ENCODE results near the gene PIGR. TPM values are rescaled to one million over a fixed set of nuclear protein-coding genes. Genes with fewer than 3 reads are reported as not detected.

The PIGR gene
- total RNA-seq, 1 donor from 2014 or later: not detected

- DNase-seq (ENCODE audit: low spot score): no peak
- Mint-ChIP-seq H3K36me3 (ENCODE audit: low read depth, unreplicated experiment) (no peaks in the 10 kb centered on the region), H3K27ac (ENCODE audit: unreplicated experiment) (no peak overlapping the region), H3K9me3 (ENCODE audit: unreplicated experiment) (no peaks in the 10 kb centered on the region), H3K4me1 (ENCODE audit: unreplicated experiment) (no peaks in the 10 kb centered on the region), H3K4me3 (ENCODE audit: unreplicated experiment) (no peak overlapping the region), H3K27me3 (ENCODE audit: unreplicated experiment) (peaks cover 2% of the 10 kb centered on the region)
- TF ChIP-seq CTCF (IDR thresholded peaks at IDR 0.05; ENCODE audit: unreplicated experiment): no peak
These were observed 14.6 kb downstream of the PIGR start for GRCh38 chr1:206931709-206932108.

- peaks cover 2% of the 10 kb centered on the region for H3K27me3 Mint-ChIP-seq (ENCODE audit: unreplicated experiment)
- H3K9me3 Mint-ChIP-seq (ENCODE audit: unreplicated experiment): no peaks in the 10 kb centered on the region
- H3K4me1 Mint-ChIP-seq (ENCODE audit: unreplicated experiment): no peaks in the 10 kb centered on the region
- H3K4me3 Mint-ChIP-seq (ENCODE audit: unreplicated experiment): no peak overlapping the region
- H3K27ac Mint-ChIP-seq (ENCODE audit: unreplicated experiment): no peak overlapping the region
- no peaks in the 10 kb centered on the region for H3K36me3 Mint-ChIP-seq (ENCODE audit: low read depth, unreplicated experiment)
- no peak for DNase-seq (ENCODE audit: low spot score)
- TF ChIP-seq CTCF (IDR thresholded peaks at IDR 0.05; ENCODE audit: unreplicated experiment): no peak
These were observed 16.0 kb downstream of the PIGR start for GRCh38 chr1:206930210-206930798.

GRCh38 chr1:206929524-206929923 is 16.7 kb downstream of the PIGR start:
- DNase-seq (ENCODE audit: low spot score): no peak
- peaks cover 2% of the 10 kb centered on the region for H3K27me3 Mint-ChIP-seq (ENCODE audit: unreplicated experiment)
- no peak for TF ChIP-seq CTCF (IDR thresholded peaks at IDR 0.05; ENCODE audit: unreplicated experiment)
- H3K9me3 Mint-ChIP-seq (ENCODE audit: unreplicated experiment): no peaks in the 10 kb centered on the region
- H3K36me3 Mint-ChIP-seq (ENCODE audit: low read depth, unreplicated experiment): no peaks in the 10 kb centered on the region
- H3K4me1 Mint-ChIP-seq (ENCODE audit: unreplicated experiment): no peaks in the 10 kb centered on the region
- H3K27ac Mint-ChIP-seq (ENCODE audit: unreplicated experiment): no peak overlapping the region
- H3K4me3 Mint-ChIP-seq (ENCODE audit: unreplicated experiment): no peak overlapping the region

- H3K36me3 Mint-ChIP-seq (ENCODE audit: low read depth, unreplicated experiment): no peaks in the 10 kb centered on the region
- DNase-seq (ENCODE audit: low spot score): no peak
- TF ChIP-seq CTCF (IDR thresholded peaks at IDR 0.05; ENCODE audit: unreplicated experiment): no peak
- H3K27me3 Mint-ChIP-seq (ENCODE audit: unreplicated experiment): no peaks in the 10 kb centered on the region
- peaks cover 2% of the 10 kb centered on the region for H3K4me1 Mint-ChIP-seq (ENCODE audit: unreplicated experiment)
- no peak overlapping the region for H3K4me3 Mint-ChIP-seq (ENCODE audit: unreplicated experiment)
- no peaks in the 10 kb centered on the region for H3K9me3 Mint-ChIP-seq (ENCODE audit: unreplicated experiment)
- H3K27ac Mint-ChIP-seq (ENCODE audit: unreplicated experiment): no peak overlapping the region
These were observed 20.0 kb downstream of the PIGR start for GRCh38 chr1:206926286-206926685.

GRCh38 chr1:206925106-206925736 is 21.0 kb downstream of the PIGR start:
- Mint-ChIP-seq H3K27ac (ENCODE audit: unreplicated experiment) (no peak overlapping the region), H3K27me3 (ENCODE audit: unreplicated experiment) (no peaks in the 10 kb centered on the region), H3K9me3 (ENCODE audit: unreplicated experiment) (no peaks in the 10 kb centered on the region), H3K36me3 (ENCODE audit: low read depth, unreplicated experiment) (no peaks in the 10 kb centered on the region), H3K4me3 (ENCODE audit: unreplicated experiment) (no peak overlapping the region), H3K4me1 (ENCODE audit: unreplicated experiment) (peaks cover 10% of the 10 kb centered on the region)
- no peak for DNase-seq (ENCODE audit: low spot score)
- TF ChIP-seq CTCF (IDR thresholded peaks at IDR 0.05; ENCODE audit: unreplicated experiment): no peak

All from endothelial cell (in vitro differentiated cells).